Lung (tissue), 12 donors: ENCODE data around the gene PLAAT3. TPM values are rescaled to one million over a fixed set of nuclear protein-coding genes. Genes with fewer than 3 reads are reported as not detected.
"Not testable (repeated sequence)": the region's sequence is repeated elsewhere in the genome, so short reads cannot be mapped to it uniquely, and the experiment has no call there.

Source experiments
- ATAC-seq: fragments of 200-7000 bp; cut with Tn5 transposase; one replicate; pipeline ENCODE4 v1.9.1; 2020; ENCODE audit warnings: moderate number of reproducible peaks; ENCODE audit not compliant: insufficient read depth, low FRiP score
- DNase-seq, 3 donors: peaks; one replicate each; pipeline ENCODE4 v3.0.0-alpha.2; 2013 to 2017
- H3K27ac ChIP-seq, 2 donors: one replicate each; pipeline ENCODE4 v1.5.1; 2013; ENCODE audit warnings: mild to moderate bottlenecking in 2 of 2, moderate library complexity in 2 of 2, control low read depth in 1 of 2, inconsistent platforms in 1 of 2, low read depth in 1 of 2, low read length in 1 of 2
- H3K27me3 ChIP-seq, 3 donors: one replicate each; pipeline ENCODE4 v1.5.1; 2013; ENCODE audit warnings: low read length in 2 of 3; ENCODE audit not compliant: control insufficient read depth in 3 of 3, insufficient read depth in 3 of 3
- H3K36me3 ChIP-seq, 4 donors: one replicate each; pipeline ENCODE4 v1.5.1; 2013; ENCODE audit warnings: low read length in 4 of 4, mild to moderate bottlenecking in 1 of 4, moderate library complexity in 1 of 4; ENCODE audit not compliant: control insufficient read depth in 4 of 4, insufficient read depth in 4 of 4
- H3K4me1 ChIP-seq, 5 donors: one replicate each; pipeline ENCODE4 v1.5.1; 2013; ENCODE audit warnings: low read length in 5 of 5, mild to moderate bottlenecking in 2 of 5, moderate library complexity in 1 of 5; ENCODE audit not compliant: control insufficient read depth in 5 of 5, insufficient read depth in 5 of 5
- H3K4me3 ChIP-seq: one replicate; pipeline ENCODE4 v1.5.1; 2013; ENCODE audit warnings: mild to moderate bottlenecking, control low read depth, moderate library complexity
- H3K9ac ChIP-seq, 2 donors: one replicate each; pipeline ENCODE4 v1.5.1; 2013; ENCODE audit warnings: low read length in 2 of 2, control low read depth in 1 of 2; ENCODE audit not compliant: insufficient read depth in 1 of 2
- H3K9me3 ChIP-seq, 4 donors: one replicate each; pipeline ENCODE4 v1.5.1; 2013; ENCODE audit warnings: low read length in 3 of 4, mild to moderate bottlenecking in 1 of 4, moderate library complexity in 1 of 4; ENCODE audit not compliant: control insufficient read depth in 4 of 4, insufficient read depth in 3 of 4
- CTCF ChIP-seq: IDR thresholded peaks from 2 replicates; pipeline ENCODE4 v1.5.1; 2012; ENCODE audit warnings: mild to moderate bottlenecking; ENCODE audit errors: control extremely low read depth, extremely low read depth
- WGBS, 2 donors: extraction: QIAGEN DNeasy Blood & Tissue Kit; methylation state at CpG; one replicate each; pipeline ENCODE4 v1.1.7; 2013; 5-methylcytosine and 5-hydroxymethylcytosine counted together
- polyA plus RNA-seq, 2 donors: library from polyadenylated mRNA; stranded (reverse); fragments of 200-250 nt; gene quantifications; one replicate each; pipeline ENCODE4 v1.2.1, GENCODE V29; 2013
- total RNA-seq, 2 donors: library from RNA; depleted of rRNA in 1 of 2; stranded (reverse); fragments of >200 nt in 1 of 2; gene quantifications; one replicate each; pipeline ENCODE4 v1.2.1, GENCODE V29; 2014 to 2021
- donor health status: control.
- donor health status: control.
- donor health status: Bipolar disorder and iron deficiency.
- donor health status: healthy.
- donor health status: DM: yes; HTN: yes; CAD: no.

The PLAAT3 gene
- total and polyA plus RNA-seq, 4 donors: 12.7 to 232 (median 89.8) TPM

- Histone ChIP-seq H3K4me3 (no peak overlapping the region), H3K27me3 (no peaks in the 10 kb centered on the region), H3K4me1 (no peaks in the 10 kb centered on the region), H3K36me3 (no peaks in the 10 kb centered on the region), H3K9ac (no peak overlapping the region), H3K27ac (no peak overlapping the region), H3K9me3 (no peaks in the 10 kb centered on the region)
- no peak for DNase-seq
- 51 to 71% methylated on average over 2 of the region's 2 CpGs for WGBS, 2 donors
- no peak for TF ChIP-seq CTCF
- ATAC-seq: no peak
Measured at GRCh38 chr11:63622323-63622722, 8.1 kb upstream of the PLAAT3 start.

- ATAC-seq (no peak), DNase-seq (peak in 1 of 3 donors; percentile 20)
- WGBS, 2 donors: 43 to 65% methylated on average over 1 of the region's 1 CpG
- H3K27me3 ChIP-seq: no peaks in the 10 kb centered on the region
- no peaks in the 10 kb centered on the region for H3K9me3 ChIP-seq
- no peak overlapping the region for H3K4me3 ChIP-seq
- no peak overlapping the region for H3K27ac ChIP-seq
- no peak overlapping the region for H3K9ac ChIP-seq
- H3K36me3 ChIP-seq: no peaks in the 10 kb centered on the region
- no peak for TF ChIP-seq CTCF
- H3K4me1 ChIP-seq: no peaks in the 10 kb centered on the region
Measured at GRCh38 chr11:63621071-63621470, 6.8 kb upstream of the PLAAT3 start.

- 68 to 71% methylated on average over 6 of the region's 6 CpGs for WGBS, 2 donors
- Histone ChIP-seq H3K36me3 (no peaks in the 10 kb centered on the region), H3K27ac (no peak overlapping the region), H3K9me3 (no peaks in the 10 kb centered on the region), H3K4me3 (no peak overlapping the region), H3K4me1 (no peaks in the 10 kb centered on the region), H3K9ac (no peak overlapping the region), H3K27me3 (no peaks in the 10 kb centered on the region)
- no peak for TF ChIP-seq CTCF
- DNase-seq (no peak), ATAC-seq (no peak)
Measured at GRCh38 chr11:63619967-63620366, 5.7 kb upstream of the PLAAT3 start.

- DNase-seq, H3K4me3 ChIP-seq, H3K36me3 ChIP-seq, H3K9ac ChIP-seq, H3K4me1 ChIP-seq, H3K9me3 ChIP-seq, ATAC-seq, H3K27ac ChIP-seq: not testable (repeated sequence)
- 60 to 74% methylated on average over 4 to 5 of the region's 5 CpGs for WGBS, 2 donors
- peaks cover 0 to 10% (median 0%) of the 10 kb centered on the region in 3 donors for H3K27me3 ChIP-seq
Measured at GRCh38 chr11:63617686-63618085, 3.5 kb upstream of the PLAAT3 start.
